ENCODE data around the gene ZNF445. TPM values are rescaled to one million over a fixed set of nuclear protein-coding genes. Genes with fewer than 3 reads are reported as not detected.

ZNF445 gene
- total and polyA plus RNA-seq, 2 of the 8 experiments (the other 6 are each of a cell fraction or from before 2014, with no cell fraction given), result 3.3 to 26.3 TPM

DNA sequence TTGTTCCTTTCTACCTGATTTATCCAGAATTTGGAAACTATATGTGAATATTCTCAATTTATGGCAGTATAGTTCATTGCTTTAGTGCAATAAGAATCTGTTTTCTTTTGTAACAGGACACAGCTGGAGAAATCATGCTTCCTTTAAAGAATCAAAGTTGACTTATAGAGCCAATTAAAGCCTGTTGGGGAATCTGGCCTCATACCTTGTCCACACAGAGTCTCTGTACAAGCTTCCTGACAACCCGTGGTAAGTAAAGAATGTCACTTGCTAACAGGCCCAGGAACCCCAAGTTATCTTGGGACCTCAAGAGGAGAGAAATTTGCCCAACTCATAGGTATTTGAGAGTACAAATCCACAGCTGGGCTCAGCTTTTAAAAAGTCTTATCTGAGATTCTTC is 10.2 kb downstream of the ZNF445 start:
- CTCF ChIA-PET (ENCODE audit: partially characterized antibody), result interaction anchor here (0.9 kb wide), 1 partner anchor 51 kb away, joined by 3 read pairs; no protein-coding TSS in a partner anchor
- H3K79me2 ChIP-seq (ENCODE audit: control insufficient read depth in 1 of 2, insufficient read depth in 2 of 2, low read length in 2 of 2), result peaks cover 0 to 34% of the 10 kb centered on the region in 2 experiments
- H3K27ac ChIP-seq (ENCODE audit: low read depth, low read length), result no peak overlapping the region
- H2BK12ac ChIP-seq (ENCODE audit: low read depth, low read length), result no peak overlapping the region
- peaks cover 0 to 22% (median 10%) of the 10 kb centered on the region in 4 experiments; a peak in 6 of 8 replicates for H3K36me3 ChIP-seq (ENCODE audit: control insufficient read depth in 2 of 4, insufficient read depth in 4 of 4, low read length in 3 of 4)
- no peak for DNase-seq (ENCODE audit: low read depth in 1 of 2, low spot score in 2 of 2)
- no peak for FAIRE-seq
- H2AK5ac ChIP-seq (ENCODE audit: low read depth, low read length), result no peak overlapping the region
- POLR2A ChIA-PET (ENCODE audit: partially characterized antibody), result interaction anchor here (0.6 kb wide), 1 partner anchor 73 kb away, joined by 3 read pairs; no protein-coding TSS in a partner anchor
- H4K8ac ChIP-seq (ENCODE audit: extremely low read depth, insufficient read depth, low read length), result no peak overlapping the region
- H2BK15ac ChIP-seq (ENCODE audit: low read length), result no peak overlapping the region
- H4K5ac ChIP-seq (ENCODE audit: insufficient read length, low read depth, low read length), result no peak overlapping the region
- no peak overlapping the region for H3K14ac ChIP-seq (ENCODE audit: insufficient read length)
- no peak overlapping the region for H2BK20ac ChIP-seq (ENCODE audit: low read length)
- H3K18ac ChIP-seq (ENCODE audit: extremely low read depth, low read length), result no peak overlapping the region
- no peaks in the 10 kb centered on the region for H3K27me3 ChIP-seq (replicated peaks in 1 of 4; ENCODE audit: control insufficient read depth in 3 of 4, extremely low read depth in 1 of 4, insufficient read depth in 3 of 4, low read length in 3 of 4)
- H3K4me3 ChIP-seq (ENCODE audit: extremely low read depth in 1 of 4, insufficient read depth in 2 of 4, low read depth in 3 of 4, low read length in 4 of 4), result no peak overlapping the region
- no peaks in the 10 kb centered on the region for H3K9me3 ChIP-seq (ENCODE audit: insufficient read depth in 2 of 2, low read depth in 1 of 2, low read length in 1 of 2)
- WGBS, 2 experiments (ENCODE audit: extremely low coverage in 1 of 2, insufficient coverage in 1 of 2, insufficient read length in 1 of 2, insufficient replicate concordance in 2 of 2, low coverage in 1 of 2, low lambda C conversion rate in 2 of 2, missing lambda C conversion rate in 1 of 2), result 87% methylated on average over 1 of the region's 1 CpG; no CpG with 5 or more reads in 1 of the 2 experiments
- H3K4me1 ChIP-seq (replicated peaks in 1 of 4; ENCODE audit: control insufficient read depth in 3 of 4, insufficient read depth in 4 of 4, low read length in 3 of 4), result peaks cover 3 to 9% (median 6%) of the 10 kb centered on the region in 4 experiments; a peak in 4 of 7 replicates
- H3K4ac ChIP-seq (replicated peaks; ENCODE audit: insufficient read length, low read depth, low read length), result no peak overlapping the region
- no peak overlapping the region for H3K23ac ChIP-seq (ENCODE audit: insufficient read length)
- H3K9ac ChIP-seq (replicated peaks in 1 of 4; ENCODE audit: extremely low read depth in 1 of 4, low read depth in 3 of 4, low read length in 3 of 4), result no peak overlapping the region
- H4K20me1 ChIP-seq (replicated peaks in 1 of 2; ENCODE audit: control insufficient read depth in 1 of 2, insufficient read depth in 2 of 2, low read length in 2 of 2), result peaks cover 0 to 2% of the 10 kb centered on the region in 2 experiments
- peaks cover 2% of the 10 kb centered on the region for H3K79me1 ChIP-seq (ENCODE audit: low read depth, low read length)
- H2BK120ac ChIP-seq (replicated peaks; ENCODE audit: low read depth, low read length), result no peak overlapping the region
- no peak overlapping the region for H4K91ac ChIP-seq (replicated peaks; ENCODE audit: insufficient read length, low read length)
- no peak overlapping the region for H2BK5ac ChIP-seq (ENCODE audit: low read depth, low read length)
- no peak overlapping the region for H2AFZ ChIP-seq (ENCODE audit: low read length)
- no peak overlapping the region for H3K4me2 ChIP-seq (ENCODE audit: insufficient read depth in 1 of 2, low read depth in 2 of 2, low read length in 2 of 2)
- H3K23me2 ChIP-seq (ENCODE audit: low read depth, low read length), result no peaks in the 10 kb centered on the region
- H3K56ac ChIP-seq (replicated peaks; ENCODE audit: insufficient read length, low read depth, low read length), result no peak overlapping the region
- TF ChIP-seq GABPA (IDR thresholded peaks at IDR 0.05; ENCODE audit: borderline replicate concordance, insufficient read depth, low read length) (no peak), JUND (IDR thresholded peaks at IDR 0.05; ENCODE audit: low read length) (no peak), ATF2 (IDR thresholded peaks at IDR 0.05; ENCODE audit: low read length) (no peak), RNF2 (IDR thresholded peaks at IDR 0.05; ENCODE audit: borderline replicate concordance, low read depth, low read length, missing control alignments, poor library complexity, severe bottlenecking) (no peak), CBX8 (IDR thresholded peaks at IDR 0.05; ENCODE audit: borderline replicate concordance, low read depth, low read length) (no peak), BCL11A (IDR thresholded peaks at IDR 0.05; ENCODE audit: low read depth in 2 of 2, low read length in 2 of 2) (no peak), EGR1 (IDR thresholded peaks at IDR 0.05; ENCODE audit: borderline replicate concordance, low read depth, low read length) (no peak), TEAD4 (IDR thresholded peaks at IDR 0.05; ENCODE audit: low read depth, low read length) (no peak), SUZ12 (IDR thresholded peaks at IDR 0.05; ENCODE audit: low read length) (no peak), SIX5 (IDR thresholded peaks at IDR 0.05; ENCODE audit: low read depth, low read length) (no peak), MAFK (IDR thresholded peaks at IDR 0.05; ENCODE audit: low read depth, low read length) (no peak), POU5F1 (IDR thresholded peaks at IDR 0.05; ENCODE audit: low read depth, low read length) (no peak)
